DND-41 (cell line): ENCODE results near the gene USP10.

Experiments used
- CTCF ChIP-seq: IDR thresholded peaks from 2 replicates; pipeline ENCODE4 v1.5.1; 2012; ENCODE audit warnings: borderline replicate concordance, low read length, moderate library complexity, mild to moderate bottlenecking; ENCODE audit not compliant: poor library complexity, severe bottlenecking; ENCODE audit errors: extremely low read depth
- EZH2 ChIP-seq: IDR thresholded peaks from 3 replicates; pipeline ENCODE4 v1.6.1; 2012; ENCODE audit warnings: borderline replicate concordance, low read depth, mild to moderate bottlenecking, moderate library complexity, low read length, inconsistent platforms; ENCODE audit not compliant: severe bottlenecking

- TF ChIP-seq CTCF = peak; percentile 12
- TF ChIP-seq EZH2 = no peak
These were observed 36.2 kb downstream of the USP10 start for GRCh38 chr16:84735849-84736586.
